GM18951 (cell line): ENCODE results near the gene WNT10A.

ENCODE experiments used
- POLR2A ChIP-seq: IDR thresholded peaks from 4 replicates; pipeline ENCODE4 v1.6.1; 2011; ENCODE audit warnings: mild to moderate bottlenecking; ENCODE audit not compliant: insufficient read length, insufficient read depth; ENCODE audit errors: extremely low read depth
- in situ Hi-C: fragments of 300-500 bp; cut with MboI; formaldehyde crosslinking; loops from one replicate; pipeline ENCODE4 v1.12.0; 2022; ENCODE audit warnings: low sequenced_read_pairs, mixed read lengths, inconsistent platforms; ENCODE audit not compliant: unreplicated experiment

The WNT10A gene

DNA sequence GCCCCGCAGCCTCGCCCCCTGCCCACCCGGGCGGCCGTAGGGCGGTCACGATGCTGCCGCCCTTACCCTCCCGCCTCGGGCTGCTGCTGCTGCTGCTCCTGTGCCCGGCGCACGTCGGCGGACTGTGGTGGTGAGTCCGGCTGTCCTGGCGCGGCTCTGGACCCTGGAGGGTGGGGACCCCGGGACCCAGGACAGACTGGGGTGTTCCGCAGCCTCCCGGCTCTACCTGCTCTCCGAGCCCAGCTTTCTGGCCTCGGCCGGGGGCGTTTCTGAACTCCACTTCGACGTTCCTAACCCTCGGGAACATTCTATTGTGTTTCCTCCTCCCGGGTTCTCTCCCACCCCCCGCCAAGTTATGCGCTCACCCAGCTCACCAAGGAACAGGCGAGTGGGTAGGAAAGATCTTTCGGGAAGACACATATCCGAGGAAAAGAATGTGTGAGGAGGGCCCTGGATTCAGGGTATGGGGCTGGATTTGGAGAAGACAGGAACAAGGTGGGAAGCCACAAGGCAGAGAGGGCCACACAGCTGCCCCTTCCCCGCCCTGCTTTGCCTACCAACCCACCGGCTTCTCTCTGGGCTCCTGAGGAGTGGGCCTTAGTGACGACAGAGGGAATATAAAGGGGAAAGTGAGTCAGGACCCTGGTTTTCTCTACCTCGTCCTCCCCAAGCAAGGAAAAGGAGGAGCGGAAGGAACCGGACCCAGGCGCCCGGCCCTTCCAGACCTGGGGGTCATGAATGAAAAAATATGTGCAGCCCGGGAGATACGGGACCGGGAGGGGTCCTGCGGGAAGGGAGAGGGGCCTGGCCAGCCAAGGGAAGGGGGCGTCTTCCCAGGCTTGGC, 20.4 kb upstream of the WNT10A start:
- no peak for TF ChIP-seq POLR2A
- in situ Hi-C loops: loop anchor here (10.0 kb wide), 1 partner anchor 115 kb away; no protein-coding TSS in a partner anchor

DNA sequence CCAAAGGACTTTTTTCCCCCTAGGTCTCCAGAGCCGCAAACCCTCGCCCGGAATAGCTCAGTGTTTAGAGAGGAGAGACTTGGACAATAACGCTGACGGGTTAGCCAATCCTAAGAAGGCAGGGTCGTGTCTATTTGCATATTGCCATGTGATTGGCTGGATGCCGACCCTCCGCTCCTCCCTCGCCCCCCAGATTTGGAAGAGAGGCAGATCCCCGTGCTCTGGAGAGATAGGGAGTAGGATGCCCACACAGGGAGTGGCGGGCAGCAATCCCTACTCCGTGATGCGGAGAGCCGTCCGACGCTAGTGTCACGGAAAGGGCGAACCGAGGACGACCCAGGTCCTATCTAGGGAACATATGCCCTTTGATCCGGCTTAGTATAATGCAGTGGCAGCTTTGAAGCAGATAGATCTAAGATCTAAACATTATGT, 19.7 kb upstream of the WNT10A start:
- no peak for TF ChIP-seq POLR2A
- in situ Hi-C loops: loop anchor here (10.0 kb wide), 1 partner anchor 114 kb away; no protein-coding TSS in a partner anchor

DNA sequence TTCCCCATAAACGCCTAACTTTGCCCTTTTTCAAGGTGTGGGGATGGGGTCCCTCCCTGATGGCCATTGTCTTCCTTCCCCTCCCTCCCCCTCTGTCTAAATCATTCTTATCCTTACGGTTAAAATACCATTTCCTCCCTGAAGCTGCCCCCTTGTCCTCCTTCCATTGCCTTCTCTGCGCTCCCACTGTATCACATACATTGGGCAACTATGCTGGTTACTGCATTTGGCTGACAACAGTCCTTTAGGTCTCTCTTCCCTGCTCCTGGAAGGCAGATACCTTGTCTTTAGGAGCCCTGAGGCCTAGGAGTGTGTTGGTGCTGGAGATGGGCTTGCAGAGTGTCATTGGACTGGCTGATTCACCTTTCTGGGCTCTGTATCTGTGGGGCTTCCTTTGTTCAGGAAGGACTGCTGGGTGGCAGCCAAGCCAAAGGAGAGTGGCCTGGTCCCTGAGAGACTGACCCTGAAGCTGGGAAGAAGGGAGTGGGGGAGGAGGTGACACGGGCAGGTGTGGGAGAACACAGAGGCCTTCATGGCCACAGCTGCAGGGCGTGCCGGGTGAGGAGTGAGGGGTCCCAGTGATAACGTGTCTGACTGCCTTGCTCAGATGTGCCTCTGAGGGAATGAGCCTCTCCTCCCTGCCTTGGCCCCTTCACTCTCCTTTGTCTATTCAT, 18.9 kb upstream of the WNT10A start:
- no peak for TF ChIP-seq POLR2A
- in situ Hi-C loops: loop anchor here (10.0 kb wide), 1 partner anchor 113 kb away; no protein-coding TSS in a partner anchor

DNA sequence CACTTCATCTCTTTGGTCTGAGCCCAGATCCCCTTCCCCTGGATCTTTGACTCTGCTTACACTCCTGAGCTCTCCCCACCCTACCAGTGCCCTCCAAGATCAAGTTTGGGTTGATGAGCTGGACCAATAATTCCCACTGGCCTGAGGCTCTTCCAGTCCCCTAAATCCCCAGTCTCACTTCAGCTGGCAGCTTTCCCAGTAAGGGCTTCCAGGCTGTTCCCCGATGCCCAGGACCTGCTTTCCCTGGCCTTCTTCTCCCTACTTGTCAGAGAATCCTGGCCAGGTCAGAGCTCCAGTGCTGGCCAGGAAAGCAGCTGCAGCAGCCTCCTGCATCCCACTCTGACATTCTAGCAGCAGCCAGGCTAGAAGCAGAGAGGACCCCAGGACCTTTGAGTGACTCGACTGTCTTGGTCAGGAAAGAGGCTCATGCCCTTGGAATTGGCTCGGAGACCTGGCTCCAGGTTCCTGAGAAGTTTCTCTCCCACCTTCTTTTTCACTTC, 17.6 kb upstream of the WNT10A start:
- in situ Hi-C loops: loop anchor here (10.0 kb wide), 1 partner anchor 112 kb away; no protein-coding TSS in a partner anchor

DNA sequence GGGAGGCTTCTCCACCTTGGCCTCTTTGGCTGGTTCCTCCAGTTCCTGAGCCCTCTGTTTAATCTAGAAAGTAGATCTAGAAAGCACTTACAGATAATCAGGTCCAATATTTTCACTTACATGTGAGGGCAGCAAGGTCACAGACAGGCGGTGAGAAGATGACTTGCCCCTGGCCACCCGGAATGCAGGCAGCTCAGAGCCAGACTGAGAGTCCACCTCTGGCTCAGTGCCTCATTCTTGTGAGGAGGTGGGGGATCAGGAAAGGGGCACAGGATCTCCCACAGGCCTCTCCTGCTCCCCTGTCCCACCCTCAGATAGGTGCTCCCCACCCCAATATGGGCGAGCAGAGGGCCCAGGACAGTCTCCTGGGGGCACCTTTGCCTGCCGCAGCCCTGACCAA, 15.3 kb upstream of the WNT10A start:
- in situ Hi-C loops: loop anchor here (10.0 kb wide), 1 partner anchor 109 kb away; no protein-coding TSS in a partner anchor
- no peak for TF ChIP-seq POLR2A

More for the DNA sequence above, 17.6 kb upstream of the WNT10A start:
- no peak for TF ChIP-seq POLR2A

DNA sequence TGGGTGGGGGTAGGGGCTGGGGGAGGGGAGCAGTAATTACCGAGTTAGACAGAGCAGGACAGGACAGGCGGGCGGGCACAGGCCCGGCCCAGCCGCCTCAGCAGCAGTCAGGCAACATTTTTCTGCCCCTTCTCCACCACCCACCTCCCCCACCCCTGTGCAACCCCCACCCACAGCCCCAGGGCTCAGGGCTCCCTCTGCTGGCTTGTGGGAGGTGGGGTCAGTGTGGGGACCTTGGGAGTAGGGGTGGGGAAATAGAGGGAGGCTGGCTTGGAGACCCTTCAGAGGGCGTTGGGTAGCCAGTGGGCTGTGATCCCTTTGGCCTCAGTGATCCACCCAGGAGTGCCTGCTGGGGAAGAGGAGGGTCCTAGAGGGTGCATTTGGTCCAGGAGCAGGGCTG, 14.7 kb upstream of the WNT10A start:
- no peak for TF ChIP-seq POLR2A
- in situ Hi-C loops: loop anchor here (10.0 kb wide), 1 partner anchor 109 kb away; no protein-coding TSS in a partner anchor

DNA sequence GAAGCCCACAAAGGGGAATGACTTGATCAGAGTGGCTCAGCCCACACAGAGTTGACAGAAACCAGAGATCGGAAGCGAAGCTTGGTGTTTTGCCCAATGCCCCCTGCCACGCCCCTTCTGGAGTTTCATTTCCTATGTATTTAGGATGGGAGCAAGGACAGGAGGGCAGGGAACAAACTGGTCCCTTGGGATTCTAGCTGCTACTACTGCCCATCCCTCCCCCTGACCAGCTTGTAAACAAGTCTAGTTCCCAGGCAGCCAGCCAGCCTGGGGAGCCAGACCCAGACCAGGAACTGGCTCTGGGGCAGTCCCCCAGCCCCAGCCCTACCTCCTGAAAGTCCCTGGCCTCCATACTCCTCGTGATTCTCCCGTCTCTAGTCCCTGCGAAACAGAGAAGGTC, 12.8 kb upstream of the WNT10A start:
- in situ Hi-C loops: loop anchor here (10.0 kb wide), 1 partner anchor 107 kb away; no protein-coding TSS in a partner anchor
- TF ChIP-seq POLR2A: no peak

DNA sequence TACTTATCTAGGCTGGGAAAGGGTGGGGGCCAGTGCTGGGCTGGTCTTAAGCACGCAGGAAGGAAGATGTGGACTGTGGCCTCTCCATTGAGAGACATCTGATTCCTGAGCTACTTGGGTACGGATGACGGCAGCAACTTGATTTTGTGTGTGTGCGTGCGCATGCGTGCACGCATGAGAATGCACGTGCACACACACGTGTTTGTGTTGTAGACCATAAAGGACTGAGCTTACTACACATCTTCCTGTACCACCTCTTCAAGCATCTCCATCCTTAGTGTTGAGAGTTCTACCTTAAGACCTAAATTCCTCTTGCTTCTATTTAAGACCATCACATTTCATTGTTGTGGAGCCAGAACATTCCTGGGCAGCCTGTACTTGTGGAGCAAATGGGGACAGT, 11.6 kb upstream of the WNT10A start:
- no peak for TF ChIP-seq POLR2A
- in situ Hi-C loops: loop anchor here (10.0 kb wide), 1 partner anchor 106 kb away; no protein-coding TSS in a partner anchor

DNA sequence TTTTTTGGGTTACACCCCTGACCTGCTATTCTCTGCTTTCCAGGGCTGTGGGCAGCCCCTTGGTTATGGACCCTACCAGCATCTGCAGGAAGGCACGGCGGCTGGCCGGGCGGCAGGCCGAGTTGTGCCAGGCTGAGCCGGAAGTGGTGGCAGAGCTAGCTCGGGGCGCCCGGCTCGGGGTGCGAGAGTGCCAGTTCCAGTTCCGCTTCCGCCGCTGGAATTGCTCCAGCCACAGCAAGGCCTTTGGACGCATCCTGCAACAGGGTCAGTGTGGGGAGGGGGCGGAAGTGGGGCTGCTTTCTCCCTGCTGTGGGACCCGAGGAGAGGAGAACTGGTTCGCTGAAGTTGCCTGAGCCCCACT, 9.7 kb upstream of the WNT10A start:
- in situ Hi-C loops: no loop called here
- TF ChIP-seq POLR2A: peak; percentile 30

DNA sequence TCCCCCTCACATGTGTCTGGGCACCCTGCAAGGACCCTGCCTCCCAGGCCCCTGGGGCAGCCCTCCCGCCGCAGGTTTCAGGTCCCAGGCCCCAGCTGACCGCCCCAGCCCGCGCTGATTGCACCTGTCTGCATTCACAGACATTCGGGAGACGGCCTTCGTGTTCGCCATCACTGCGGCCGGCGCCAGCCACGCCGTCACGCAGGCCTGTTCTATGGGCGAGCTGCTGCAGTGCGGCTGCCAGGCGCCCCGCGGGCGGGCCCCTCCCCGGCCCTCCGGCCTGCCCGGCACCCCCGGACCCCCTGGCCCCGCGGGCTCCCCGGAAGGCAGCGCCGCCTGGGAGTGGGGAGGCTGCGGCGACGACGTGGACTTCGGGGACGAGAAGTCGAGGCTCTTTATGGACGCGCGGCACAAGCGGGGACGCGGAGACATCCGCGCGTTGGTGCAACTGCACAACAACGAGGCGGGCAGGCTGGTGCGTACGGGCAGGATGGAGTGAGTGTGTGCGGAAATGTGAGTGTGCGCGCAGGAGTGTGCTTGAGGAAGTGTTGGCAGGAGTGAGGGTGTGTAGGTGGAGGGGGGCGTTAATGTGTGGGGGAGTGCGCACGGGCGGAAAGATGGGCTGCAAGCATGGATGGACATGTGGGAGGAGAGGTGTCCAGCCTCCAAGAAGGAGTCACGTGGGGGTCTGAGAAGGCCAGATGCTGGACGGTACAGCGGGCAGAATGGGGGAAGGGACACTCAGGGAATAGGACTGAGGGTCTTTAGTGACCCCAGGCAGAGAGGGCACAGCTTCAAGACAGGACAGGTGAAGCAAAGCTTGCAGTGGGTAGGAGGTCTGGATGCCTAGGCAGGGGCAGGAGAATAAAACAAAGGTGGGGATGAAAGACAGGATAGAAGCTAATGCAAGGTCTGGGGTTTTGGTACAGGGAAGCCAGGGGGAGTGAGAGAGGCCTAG, 9.0 kb upstream of the WNT10A start:
- in situ Hi-C loops: no loop called here
- no peak for TF ChIP-seq POLR2A

DNA sequence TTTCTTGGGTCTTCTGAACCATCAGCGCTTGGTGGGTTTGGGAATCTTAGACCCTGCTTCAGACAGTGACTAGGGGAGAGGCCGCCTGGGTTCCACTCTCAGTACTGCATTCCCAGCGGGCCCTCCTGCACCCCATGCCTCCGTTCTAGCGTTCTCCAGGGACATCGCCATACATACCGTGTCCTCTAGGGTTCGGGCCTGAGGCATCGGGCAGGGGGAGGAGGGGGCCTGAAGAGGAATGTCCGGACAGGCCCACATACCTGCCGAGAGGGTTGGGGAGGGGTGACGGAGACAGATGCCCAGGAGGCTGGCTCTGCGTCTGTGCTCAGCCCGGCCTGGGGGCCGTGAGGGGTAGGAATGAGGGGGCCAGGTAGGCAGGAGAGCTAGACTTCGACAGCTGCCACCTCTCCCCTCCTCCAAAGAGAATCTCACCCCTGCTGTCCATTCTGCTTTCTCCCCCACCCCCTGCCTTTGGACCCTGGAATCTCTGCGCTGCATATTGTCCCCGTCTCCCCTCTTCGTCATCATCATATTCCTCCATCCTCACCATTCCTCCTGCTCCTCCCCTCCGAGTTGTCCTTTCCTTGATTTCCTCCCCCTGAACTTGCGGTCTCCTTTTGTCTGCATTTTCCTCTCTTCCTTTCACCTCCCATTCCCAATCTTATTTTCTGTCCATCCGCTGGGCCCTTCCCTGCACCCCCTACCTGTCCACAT, 7.8 kb upstream of the WNT10A start:
- in situ Hi-C loops: no loop called here
- no peak for TF ChIP-seq POLR2A
